Common myeloid progenitor, CD34-positive (primary cell): ENCODE measurements around the gene TMC5.

Experiments used
- CTCF ChIA-PET: fragments of 350-600 bp; sonication (Branson Sonifier 250); formaldehyde crosslinking; loops from one replicate; lab custom pipeline; 2021; ENCODE audit warnings: antibody characterized with exemption; lab: Charles Lee
- POLR2A ChIA-PET: fragments of 350-600 bp; sonication (Branson Sonifier 250); formaldehyde crosslinking; loops from one replicate; lab custom pipeline; 2021; ENCODE audit warnings: antibody characterized with exemption; lab: Charles Lee
- DNase-seq, 3 donors: peaks; one replicate each; pipeline versions ENCODE4 v3.0.0 to v3.0.0-alpha.2; 2013
- H3K27ac ChIP-seq, 2 experiments: 1 replicate in 1 of 2; 2 replicates in 1 of 2; pipeline ENCODE4 v1.7.0; 2013; ENCODE audit warnings: inconsistent platforms in 2 of 2, low read length in 2 of 2, mild to moderate bottlenecking in 2 of 2, low read depth in 1 of 2, moderate library complexity in 1 of 2; ENCODE audit not compliant: severe bottlenecking in 2 of 2, insufficient read depth in 1 of 2, poor library complexity in 1 of 2
- H3K27me3 ChIP-seq, 5 experiments: replicated peaks in 2 of 5; 1 replicate in 3 of 5; 2 replicates in 2 of 5; pipeline versions ENCODE4 v1.6.1 to v1.7.0; 2013; ENCODE audit warnings: low read length in 4 of 5, mild to moderate bottlenecking in 2 of 5, moderate library complexity in 2 of 5, inconsistent platforms in 1 of 5; ENCODE audit not compliant: insufficient read depth in 5 of 5, control insufficient read depth in 4 of 5
- H3K36me3 ChIP-seq, 4 experiments: 1 replicate in 2 of 4; 2 replicates in 2 of 4; pipeline versions ENCODE4 v1.6.1 to v1.7.0; 2013; ENCODE audit warnings: low read length in 3 of 4, control low read depth in 1 of 4, mild to moderate bottlenecking in 1 of 4; ENCODE audit not compliant: control insufficient read depth in 4 of 4, insufficient read depth in 4 of 4
- H3K4me1 ChIP-seq, 4 experiments: 1 replicate in 3 of 4; 2 replicates in 1 of 4; pipeline versions ENCODE4 v1.6.1 to v1.7.1; 2013; ENCODE audit warnings: low read length in 3 of 4, mild to moderate bottlenecking in 3 of 4, control low read depth in 1 of 4, inconsistent platforms in 1 of 4, moderate library complexity in 1 of 4; ENCODE audit not compliant: control insufficient read depth in 4 of 4, insufficient read depth in 4 of 4; ENCODE audit errors: control extremely low read depth in 1 of 4
- H3K4me3 ChIP-seq, 7 experiments: 1 replicate in 4 of 7; 2 replicates in 3 of 7; pipeline versions ENCODE4 v1.5.1 to v1.7.0; 2013; ENCODE audit warnings: mild to moderate bottlenecking in 7 of 7, low read length in 6 of 7, moderate library complexity in 6 of 7, inconsistent platforms in 2 of 7, low read depth in 2 of 7, control low read depth in 1 of 7; ENCODE audit not compliant: insufficient read depth in 4 of 7, control insufficient read depth in 1 of 7; ENCODE audit errors: extremely low read depth in 1 of 7
- H3K9me3 ChIP-seq, 5 experiments: 1 replicate in 4 of 5; 2 replicates in 1 of 5; pipeline versions ENCODE4 v1.6.1 to v1.7.1; 2013; ENCODE audit warnings: low read length in 4 of 5, mild to moderate bottlenecking in 2 of 5, inconsistent platforms in 1 of 5, low read depth in 1 of 5, moderate library complexity in 1 of 5; ENCODE audit not compliant: control insufficient read depth in 4 of 5, insufficient read depth in 2 of 5; ENCODE audit errors: control extremely low read depth in 1 of 5
- WGBS: methylation state at CpG from one replicate; pipeline ENCODE4 v1.1.5; 2013; ENCODE audit not compliant: insufficient coverage; 5-methylcytosine and 5-hydroxymethylcytosine counted together

The TMC5 gene

DNA sequence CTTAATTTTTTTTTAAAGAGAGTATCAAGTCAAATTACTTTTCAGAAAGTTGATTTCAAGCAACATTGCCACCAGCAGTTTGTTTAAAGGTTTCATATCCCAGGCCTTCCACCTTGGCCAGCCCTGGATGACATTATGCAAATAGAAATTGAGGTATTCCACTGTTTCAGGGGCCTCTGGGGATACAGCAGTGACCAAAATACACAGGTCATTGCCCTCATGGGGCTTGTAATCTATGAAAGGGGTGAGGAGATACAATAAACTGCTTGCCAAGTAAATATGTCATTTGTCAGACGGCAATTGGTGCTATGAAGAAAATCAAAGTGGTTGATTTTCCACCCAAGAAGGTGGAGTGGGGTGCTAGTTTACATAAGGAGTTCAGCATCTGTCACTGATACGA, 37.8 kb upstream of the TMC5 start:
- ChIA-PET POLR2A (no interaction called here), CTCF (interaction anchor here (0.6 kb wide), 1 partner anchor 309 kb away, joined by 3 read pairs; no protein-coding TSS in a partner anchor)
- WGBS = 13% methylated on average over 1 of the region's 2 CpGs

DNA sequence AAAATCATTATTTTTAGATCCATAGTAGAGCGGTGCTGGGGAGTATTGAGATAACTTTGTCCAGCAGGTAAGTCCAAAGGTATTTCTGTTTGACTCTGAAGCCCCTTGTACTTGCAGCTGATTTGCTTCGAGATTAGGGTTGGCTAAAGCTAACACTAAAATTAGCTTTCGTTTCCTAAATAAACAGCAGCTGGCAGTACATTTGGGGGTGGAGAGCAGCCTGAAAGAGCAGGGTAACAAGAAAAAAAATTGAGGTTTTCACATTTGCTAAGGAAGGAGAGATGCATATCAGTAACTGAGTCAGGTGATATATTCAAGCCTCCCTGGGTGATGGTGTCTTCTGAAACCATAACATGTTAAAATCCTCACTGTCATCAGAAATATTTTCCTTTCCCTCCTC, 37.4 kb upstream of the TMC5 start:
- no peaks in the 10 kb centered on the region for H3K36me3 ChIP-seq
- peaks cover 0 to 14% (median 6%) of the 10 kb centered on the region in 4 experiments for H3K4me1 ChIP-seq
- H3K4me3 ChIP-seq = peak overlapping the region in 2 of 7 experiments; percentile 1 to 7
- no peaks in the 10 kb centered on the region for H3K9me3 ChIP-seq
- peaks cover 0 to 17% (median 10%) of the 10 kb centered on the region in 5 experiments for H3K27me3 ChIP-seq
- ChIA-PET POLR2A (no interaction called here), CTCF (interaction anchor here (0.6 kb wide), 1 partner anchor 310 kb away, joined by 3 read pairs; no protein-coding TSS in a partner anchor)
- no peak overlapping the region for H3K27ac ChIP-seq
- 23% methylated on average over 3 of the region's 3 CpGs for WGBS
- DNase-seq = peak in 2 of 3 donors; percentile 14 to 33

More for the DNA sequence above, 37.8 kb upstream of the TMC5 start:
- peaks cover 0 to 14% (median 6%) of the 10 kb centered on the region in 4 experiments for H3K4me1 ChIP-seq
- H3K27me3 ChIP-seq = peaks cover 0 to 13% (median 10%) of the 10 kb centered on the region in 5 experiments
- H3K9me3 ChIP-seq = no peaks in the 10 kb centered on the region
- peak overlapping the region in 1 of 7 experiments; percentile 7 for H3K4me3 ChIP-seq
- no peak for DNase-seq
- H3K27ac ChIP-seq = no peak overlapping the region
- no peaks in the 10 kb centered on the region for H3K36me3 ChIP-seq

GRCh38 chr16:19382084-19382801, 35.4 kb upstream of the TMC5 start:
- no peak overlapping the region for H3K27ac ChIP-seq
- peaks cover 0 to 28% (median 10%) of the 10 kb centered on the region in 5 experiments for H3K27me3 ChIP-seq
- peaks cover 0 to 14% (median 6%) of the 10 kb centered on the region in 4 experiments for H3K4me1 ChIP-seq
- peaks cover 0 to 6% (median 4%) of the 10 kb centered on the region in 5 experiments for H3K9me3 ChIP-seq
- WGBS = 88% methylated on average over 1 of the region's 2 CpGs
- no peaks in the 10 kb centered on the region for H3K36me3 ChIP-seq
- H3K4me3 ChIP-seq = no peak overlapping the region
- POLR2A ChIA-PET = no interaction called here
- CTCF ChIA-PET = no interaction called here
- peak in 1 of 3 donors; percentile 14 for DNase-seq

DNA sequence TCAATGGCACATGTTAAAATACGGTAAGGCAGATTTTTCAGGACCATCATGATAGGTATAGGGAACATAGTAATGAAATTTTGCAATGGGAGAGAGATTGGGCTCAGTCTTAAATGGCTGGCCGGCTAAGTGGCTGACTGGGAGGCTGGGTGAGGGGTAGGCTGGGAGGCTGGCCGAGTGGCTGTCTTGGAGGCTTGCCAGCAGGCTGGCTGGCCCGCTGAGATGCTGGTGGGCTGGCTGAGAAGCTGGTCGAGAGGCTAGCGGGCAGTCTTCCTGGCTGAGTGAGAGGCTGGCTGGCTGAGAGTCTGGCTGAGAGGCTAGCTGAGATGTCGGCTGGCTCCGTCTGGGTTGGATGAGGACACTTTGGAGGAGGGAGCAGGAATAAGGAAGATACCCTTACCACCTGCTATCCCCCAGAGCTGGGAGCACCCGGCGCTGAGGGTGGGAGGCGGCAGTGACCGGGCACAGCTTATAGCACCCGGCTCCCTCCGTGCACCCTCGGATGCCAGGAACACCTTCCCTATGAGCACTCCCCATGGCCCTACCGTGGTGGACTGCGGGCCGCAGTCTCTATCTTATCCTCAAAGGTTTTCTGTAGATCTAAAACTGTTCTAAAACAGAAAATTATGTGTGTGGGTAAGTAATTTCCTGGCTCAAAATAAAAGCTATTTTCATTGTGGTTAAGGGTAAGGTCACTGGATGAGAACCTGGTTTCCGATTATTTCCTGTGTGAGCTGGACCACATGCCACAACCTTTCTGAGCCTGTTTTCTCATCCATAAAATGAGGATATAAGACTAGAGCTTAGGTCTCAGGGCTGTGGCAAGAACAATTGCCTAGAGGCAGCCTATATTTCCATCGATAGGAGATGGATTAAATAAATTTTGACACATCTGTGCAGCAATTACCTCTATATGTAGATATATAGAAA, 34.5 kb upstream of the TMC5 start:
- Histone ChIP-seq H3K4me1 (peaks cover 0 to 14% (median 6%) of the 10 kb centered on the region in 4 experiments), H3K4me3 (no peak overlapping the region), H3K27ac (no peak overlapping the region), H3K9me3 (peaks cover 0 to 7% (median 6%) of the 10 kb centered on the region in 5 experiments), H3K36me3 (no peaks in the 10 kb centered on the region), H3K27me3 (peaks cover 0 to 30% (median 10%) of the 10 kb centered on the region in 5 experiments)
- 38% methylated on average over 19 of the region's 20 CpGs for WGBS
- ChIA-PET POLR2A (no interaction called here), CTCF (interaction anchor here (0.6 kb wide), 1 partner anchor 20 kb away, joined by 3 read pairs; no protein-coding TSS in a partner anchor)
- DNase-seq = peak in 2 of 3 donors; percentile 34 to 37

GRCh38 chr16:19384656-19385055, 33.0 kb upstream of the TMC5 start:
- Histone ChIP-seq H3K4me3 (no peak overlapping the region), H3K9me3 (peaks cover 0 to 7% (median 6%) of the 10 kb centered on the region in 5 experiments), H3K36me3 (no peaks in the 10 kb centered on the region), H3K27ac (no peak overlapping the region), H3K4me1 (peaks cover 0 to 14% (median 6%) of the 10 kb centered on the region in 4 experiments), H3K27me3 (peaks cover 0 to 34% (median 10%) of the 10 kb centered on the region in 5 experiments)
- POLR2A ChIA-PET = no interaction called here
- DNase-seq = no peak
- 83% methylated on average over 1 of the region's 2 CpGs for WGBS
- CTCF ChIA-PET = no interaction called here

- no peak for DNase-seq
- peaks cover 0 to 5% (median 2%) of the 10 kb centered on the region in 4 experiments for H3K4me1 ChIP-seq
- H3K36me3 ChIP-seq = no peaks in the 10 kb centered on the region
- H3K27ac ChIP-seq = no peak overlapping the region
- CTCF ChIA-PET = interaction anchor here (1.1 kb wide), 1 partner anchor 14 kb away, joined by 3 read pairs; no protein-coding TSS in a partner anchor
- WGBS = 100% methylated on average over 1 of the region's 1 CpG
- H3K4me3 ChIP-seq = no peak overlapping the region
- peaks cover 0 to 34% (median 7%) of the 10 kb centered on the region in 5 experiments for H3K27me3 ChIP-seq
- POLR2A ChIA-PET = no interaction called here
- peaks cover 0 to 7% (median 6%) of the 10 kb centered on the region in 5 experiments for H3K9me3 ChIP-seq
These were observed 31.2 kb upstream of the TMC5 start for GRCh38 chr16:19386525-19386924.
